ENCODE data around the gene TMEM123. TPM values are rescaled to one million over a fixed set of nuclear protein-coding genes. Genes with fewer than 3 reads are reported as not detected.

Gene TMEM123
- total RNA-seq, 1 experiment from 2014 or later = 236 TPM

- Mint-ChIP-seq H3K27ac (ENCODE audit: unreplicated experiment) (no peak overlapping the region), H3K4me1 (ENCODE audit: low read depth, unreplicated experiment) (peaks cover 22% of the 10 kb centered on the region), H3K9me3 (ENCODE audit: low read depth, unreplicated experiment) (no peaks in the 10 kb centered on the region), H3K36me3 (ENCODE audit: insufficient read depth, unreplicated experiment) (peaks cover 52% of the 10 kb centered on the region), H3K4me3 (ENCODE audit: low read depth, unreplicated experiment) (no peak overlapping the region), H3K27me3 (ENCODE audit: unreplicated experiment) (no peaks in the 10 kb centered on the region)
- CTCF ChIA-PET = no interaction called here
- intact Hi-C loops (cut with micrococcal nuclease; ENCODE audit: unreplicated experiment) = no loop called here
- no TSS peak for BruUV-seq (replicated peaks)
- DNase-seq = no peak
- TF ChIP-seq CTCF (IDR thresholded peaks at IDR 0.05; ENCODE audit: unreplicated experiment) = no peak
These were observed 93.2 kb downstream of the TMEM123 start for GRCh38 chr11:102359372-102359771.

- intact Hi-C loops (cut with micrococcal nuclease; ENCODE audit: unreplicated experiment) = no loop called here
- H3K4me3 Mint-ChIP-seq (ENCODE audit: low read depth, unreplicated experiment) = no peak overlapping the region
- BruUV-seq (replicated peaks) = no TSS peak
- H3K27ac Mint-ChIP-seq (ENCODE audit: unreplicated experiment) = no peak overlapping the region
- TF ChIP-seq CTCF (IDR thresholded peaks at IDR 0.05; ENCODE audit: unreplicated experiment) = no peak
- CTCF ChIA-PET = no interaction called here
- H3K4me1 Mint-ChIP-seq (ENCODE audit: low read depth, unreplicated experiment) = peaks cover 22% of the 10 kb centered on the region
- no peaks in the 10 kb centered on the region for H3K27me3 Mint-ChIP-seq (ENCODE audit: unreplicated experiment)
- H3K36me3 Mint-ChIP-seq (ENCODE audit: insufficient read depth, unreplicated experiment) = peaks cover 62% of the 10 kb centered on the region
- no peaks in the 10 kb centered on the region for H3K9me3 Mint-ChIP-seq (ENCODE audit: low read depth, unreplicated experiment)
- DNase-seq = no peak
These were observed 95.4 kb downstream of the TMEM123 start for GRCh38 chr11:102357116-102357515.

- peak; percentile 12 for DNase-seq
- H3K27me3 Mint-ChIP-seq (ENCODE audit: unreplicated experiment) = no peaks in the 10 kb centered on the region
- H3K27ac Mint-ChIP-seq (ENCODE audit: unreplicated experiment) = peak overlapping the region; percentile 90
- no peaks in the 10 kb centered on the region for H3K9me3 Mint-ChIP-seq (ENCODE audit: low read depth, unreplicated experiment)
- TSS peak; percentile 50 for BruUV-seq (replicated peaks)
- intact Hi-C loops (cut with micrococcal nuclease; ENCODE audit: unreplicated experiment) = loop anchor here (2.0 to 10.0 kb wide), 2 partner anchors 59 to 147 kb away; no protein-coding TSS in a partner anchor
- peaks cover 9% of the 10 kb centered on the region for H3K4me1 Mint-ChIP-seq (ENCODE audit: low read depth, unreplicated experiment)
- CTCF ChIA-PET = no interaction called here
- TF ChIP-seq CTCF (IDR thresholded peaks at IDR 0.05; ENCODE audit: unreplicated experiment) = no peak
- peaks cover 48% of the 10 kb centered on the region for H3K36me3 Mint-ChIP-seq (ENCODE audit: insufficient read depth, unreplicated experiment)
- H3K4me3 Mint-ChIP-seq (ENCODE audit: low read depth, unreplicated experiment) = peak overlapping the region; percentile 77
These were observed 104.8 kb downstream of the TMEM123 start for GRCh38 chr11:102347462-102348370.

GRCh38 chr11:102346748-102347461 lies 105.7 kb downstream of the TMEM123 start, which contains the start of gene BIRC2:
Gene BIRC2, plus strand, starts transcription at chr11:102347214. Its CDS starts 2,641 bp downstream, at chr11:102349855.
- Mint-ChIP-seq H3K4me3 (ENCODE audit: low read depth, unreplicated experiment) (peak within 1 kb of the TSS; percentile 77), H3K9me3 (ENCODE audit: low read depth, unreplicated experiment) (no peaks in the 10 kb centered on the region), H3K4me1 (ENCODE audit: low read depth, unreplicated experiment) (peaks cover 14% of the 10 kb centered on the region), H3K36me3 (ENCODE audit: insufficient read depth, unreplicated experiment) (peaks cover 41% of the 10 kb centered on the region), H3K27me3 (ENCODE audit: unreplicated experiment) (no peaks in the 10 kb centered on the region), H3K27ac (ENCODE audit: unreplicated experiment) (peak within 1 kb of the TSS; percentile 90)
- DNase-seq = peak; percentile 94
- TSS peak; percentile 96 for BruUV-seq (replicated peaks)
- CTCF ChIA-PET = interaction anchor here (0.5 kb wide), 1 partner anchor 12 kb away, joined by 3 read pairs; no protein-coding TSS in a partner anchor
- intact Hi-C loops (cut with micrococcal nuclease; ENCODE audit: unreplicated experiment) = loop anchor here (10.0 kb wide), 1 partner anchor 148 kb away; no protein-coding TSS in a partner anchor
- TF ChIP-seq CTCF (IDR thresholded peaks at IDR 0.05; ENCODE audit: unreplicated experiment) = no peak

All from Calu3 (cell line).